ENCODE results near the gene CCDC30.
A peak's percentile ranks its signal among the peaks of the same experiment; 100 is the strongest.
"Not testable (repeated sequence)": the region's sequence is repeated elsewhere in the genome, so short reads cannot be mapped to it uniquely, and the experiment has no call there.

CCDC30 gene

GRCh38 chr1:42476605-42477004 is 13.5 kb downstream of the CCDC30 start:
- Histone ChIP-seq H3K27me3 (ENCODE audit: insufficient read depth, low read length) (no peaks in the 10 kb centered on the region), H3K9me3 (ENCODE audit: low read length) (no peaks in the 10 kb centered on the region), H3K4me3 (ENCODE audit: low read depth, low read length, poor library complexity, severe bottlenecking) (no peak overlapping the region), H2AFZ (ENCODE audit: low read length) (no peak overlapping the region), H4K20me1 (ENCODE audit: insufficient read depth, low read length) (no peaks in the 10 kb centered on the region), H3K4me1 (ENCODE audit: insufficient read depth, low read length, severe bottlenecking) (no peaks in the 10 kb centered on the region), H3F3A (ENCODE audit: insufficient read depth, low read length) (no peaks in the 10 kb centered on the region), H3K9ac (ENCODE audit: low read length) (no peak overlapping the region), H3K4me2 (ENCODE audit: low read length) (no peak overlapping the region), H3K79me2 (ENCODE audit: insufficient read depth, low read length) (no peaks in the 10 kb centered on the region), H3K27ac (ENCODE audit: low read depth, low read length, poor library complexity, severe bottlenecking) (no peak overlapping the region), H3K9me2 (ENCODE audit: low read depth, low read length) (no peaks in the 10 kb centered on the region), H3K36me3 (ENCODE audit: insufficient read depth, low read length) (no peaks in the 10 kb centered on the region)
- TF ChIP-seq CTCF (IDR thresholded peaks at IDR 0.05; ENCODE audit: low read length) = no peak
- TF ChIP-seq EZH2 (IDR thresholded peaks at IDR 0.05; ENCODE audit: borderline replicate concordance, low read length) = no peak

- not testable (repeated sequence) for H3K36me3 ChIP-seq (ENCODE audit: insufficient read depth, low read length); H3K4me3 ChIP-seq (ENCODE audit: low read depth, low read length, poor library complexity, severe bottlenecking); H3K4me2 ChIP-seq (ENCODE audit: low read length)
Observed at GRCh38 chr1:42477354-42477753, 14.3 kb downstream of the CCDC30 start.

GRCh38 chr1:42477775-42478174 is 14.7 kb downstream of the CCDC30 start:
- Histone ChIP-seq H3K4me2 (ENCODE audit: low read length) (no peak overlapping the region), H3K36me3 (ENCODE audit: insufficient read depth, low read length) (no peaks in the 10 kb centered on the region), H3K4me1 (ENCODE audit: insufficient read depth, low read length, severe bottlenecking) (peaks cover 9% of the 10 kb centered on the region), H3K79me2 (ENCODE audit: insufficient read depth, low read length) (no peaks in the 10 kb centered on the region), H3F3A (ENCODE audit: insufficient read depth, low read length) (no peaks in the 10 kb centered on the region), H3K9me2 (ENCODE audit: low read depth, low read length) (no peaks in the 10 kb centered on the region), H3K9ac (ENCODE audit: low read length) (no peak overlapping the region), H3K27me3 (ENCODE audit: insufficient read depth, low read length) (no peaks in the 10 kb centered on the region), H3K9me3 (ENCODE audit: low read length) (no peaks in the 10 kb centered on the region), H3K4me3 (ENCODE audit: low read depth, low read length, poor library complexity, severe bottlenecking) (no peak overlapping the region), H4K20me1 (ENCODE audit: insufficient read depth, low read length) (no peaks in the 10 kb centered on the region), H2AFZ (ENCODE audit: low read length) (no peak overlapping the region), H3K27ac (ENCODE audit: low read depth, low read length, poor library complexity, severe bottlenecking) (no peak overlapping the region)
- TF ChIP-seq EZH2 (IDR thresholded peaks at IDR 0.05; ENCODE audit: borderline replicate concordance, low read length) = no peak
- TF ChIP-seq CTCF (IDR thresholded peaks at IDR 0.05; ENCODE audit: low read length) = no peak

More at GRCh38 chr1:42477354-42477753, 14.3 kb downstream of the CCDC30 start:
- not testable (repeated sequence) for H3K9me2 ChIP-seq (ENCODE audit: low read depth, low read length); H3K27me3 ChIP-seq (ENCODE audit: insufficient read depth, low read length); H3K9ac ChIP-seq (ENCODE audit: low read length); H3K4me1 ChIP-seq (ENCODE audit: insufficient read depth, low read length, severe bottlenecking); H3K9me3 ChIP-seq (ENCODE audit: low read length); H3K79me2 ChIP-seq (ENCODE audit: insufficient read depth, low read length); H3K27ac ChIP-seq (ENCODE audit: low read depth, low read length, poor library complexity, severe bottlenecking); H2AFZ ChIP-seq (ENCODE audit: low read length); H3F3A ChIP-seq (ENCODE audit: insufficient read depth, low read length); H4K20me1 ChIP-seq (ENCODE audit: insufficient read depth, low read length)

- no peaks in the 10 kb centered on the region for H4K20me1 ChIP-seq (ENCODE audit: insufficient read depth, low read length)
- H3K9me2 ChIP-seq (ENCODE audit: low read depth, low read length) = no peaks in the 10 kb centered on the region
- H3K79me2 ChIP-seq (ENCODE audit: insufficient read depth, low read length) = no peaks in the 10 kb centered on the region
- H3K36me3 ChIP-seq (ENCODE audit: insufficient read depth, low read length) = no peaks in the 10 kb centered on the region
- TF ChIP-seq CTCF (IDR thresholded peaks at IDR 0.05; ENCODE audit: low read length) (peak; percentile 12; the same call in 1 of the 2 replicates), EZH2 (IDR thresholded peaks at IDR 0.05; ENCODE audit: borderline replicate concordance, low read length) (no peak)
- H3K9ac ChIP-seq (ENCODE audit: low read length) = no peak overlapping the region
- no peak overlapping the region for H3K27ac ChIP-seq (ENCODE audit: low read depth, low read length, poor library complexity, severe bottlenecking)
- H2AFZ ChIP-seq (ENCODE audit: low read length) = no peak overlapping the region
- no peaks in the 10 kb centered on the region for H3K9me3 ChIP-seq (ENCODE audit: low read length)
- no peak overlapping the region for H3K4me3 ChIP-seq (ENCODE audit: low read depth, low read length, poor library complexity, severe bottlenecking)
- no peaks in the 10 kb centered on the region for H3K27me3 ChIP-seq (ENCODE audit: insufficient read depth, low read length)
- H3F3A ChIP-seq (ENCODE audit: insufficient read depth, low read length) = no peaks in the 10 kb centered on the region
- no peak overlapping the region for H3K4me2 ChIP-seq (ENCODE audit: low read length)
- peaks cover 14% of the 10 kb centered on the region for H3K4me1 ChIP-seq (ENCODE audit: insufficient read depth, low read length, severe bottlenecking)
Observed at GRCh38 chr1:42479621-42480020, 16.5 kb downstream of the CCDC30 start.

Measured in OCI-LY1 (cell line).